HG03280 (cell line): Measurements from ENCODE around the gene USP36.
"Not testable (repeated sequence)": the region's sequence is repeated elsewhere in the genome, so short reads cannot be mapped to it uniquely, and the experiment has no call there.

ENCODE experiments used
- ATAC-seq: cut with Tn5 transposase; IDR thresholded peaks from one replicate; pipeline ENCODE4 v1.9.1; 2021; ENCODE audit warnings: mild to moderate bottlenecking, moderate library complexity; ENCODE audit not compliant: unreplicated experiment

USP36 gene

DNA sequence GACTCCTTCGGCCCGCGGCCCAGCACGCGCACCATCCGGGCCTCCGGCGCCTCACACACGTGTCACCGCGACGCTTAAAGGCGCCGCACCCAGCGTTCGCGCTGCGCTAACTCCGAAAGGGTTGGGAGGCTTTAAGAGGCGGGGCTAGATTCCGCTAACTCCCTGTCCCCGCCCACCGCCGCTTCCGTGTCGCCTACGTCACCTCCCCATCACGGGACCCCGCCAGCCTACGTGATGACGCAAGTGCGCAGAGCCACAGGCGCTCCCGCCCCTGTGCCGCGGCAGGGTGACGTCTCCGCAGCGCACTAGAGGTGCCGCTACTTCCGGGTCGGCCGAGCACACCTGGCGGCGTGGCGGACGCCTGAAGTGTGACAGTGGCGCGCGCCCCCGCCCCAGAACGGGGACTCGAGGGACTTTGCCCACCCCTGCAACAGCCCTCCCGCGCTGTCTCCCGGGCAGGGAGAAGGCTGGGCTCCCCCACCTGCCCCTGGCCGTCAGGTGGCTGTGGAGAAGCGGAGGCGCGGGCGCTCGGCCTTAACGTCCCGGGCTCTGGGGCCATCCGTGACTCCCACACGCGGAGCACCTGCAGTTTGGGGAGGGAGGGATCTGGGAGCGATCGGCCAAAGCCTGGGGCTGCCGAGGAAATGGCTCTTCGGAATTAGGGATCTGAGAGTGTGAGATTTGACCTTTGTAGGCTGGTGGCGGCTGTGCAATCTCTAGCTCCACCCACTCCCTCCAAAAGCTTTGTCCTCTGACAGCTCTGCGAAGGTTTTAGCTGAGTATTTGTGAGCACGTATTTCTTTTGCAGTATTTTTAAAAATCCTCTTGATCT is at the start of gene USP36:
USP36 (minus strand) TSS at position 35 of the 832 bp plus-strand sequence. CDS start 4,451 bp downstream, outside the sequence.
- peak; percentile 87 for ATAC-seq

DNA sequence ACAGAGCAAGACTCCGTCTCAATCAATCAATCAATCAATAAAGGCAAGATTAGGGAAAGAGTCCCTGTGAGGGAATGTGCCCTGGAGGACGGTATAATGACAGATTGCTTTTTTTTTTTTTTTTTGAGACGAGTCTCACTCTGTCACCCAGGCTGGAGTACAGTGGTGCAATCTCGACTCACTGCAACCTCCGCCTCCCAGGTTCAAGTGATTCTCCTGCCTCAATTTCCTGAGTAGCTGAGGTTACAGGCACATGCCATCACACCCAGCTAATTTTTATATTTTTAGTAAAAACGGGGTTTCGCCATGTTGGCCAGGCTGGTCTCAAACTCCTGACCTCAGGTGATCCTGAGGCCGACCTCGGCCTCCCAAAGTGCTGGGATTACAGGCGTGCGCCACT is 49.5 kb upstream of the USP36 start:
- not testable (repeated sequence) for ATAC-seq

DNA sequence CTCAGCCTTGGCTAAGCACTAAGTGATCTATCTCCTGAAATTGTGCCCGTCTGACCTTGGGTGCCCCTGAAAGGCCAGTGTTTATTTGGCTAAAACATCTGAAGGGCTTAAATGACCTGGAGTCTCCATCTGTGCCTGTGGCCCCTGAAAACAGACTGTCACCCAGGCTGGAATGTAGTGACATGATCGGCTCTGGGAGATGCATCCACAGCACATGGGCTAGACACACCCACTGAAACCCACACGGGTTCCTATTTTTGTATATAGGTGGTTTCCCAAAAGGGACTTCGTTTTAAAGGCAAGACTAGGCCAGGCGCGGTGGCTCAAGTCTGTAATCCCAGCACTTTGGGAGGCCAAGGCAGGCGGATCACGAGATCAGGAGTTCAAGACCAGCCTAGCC is 48.9 kb upstream of the USP36 start:
- no peak for ATAC-seq

DNA sequence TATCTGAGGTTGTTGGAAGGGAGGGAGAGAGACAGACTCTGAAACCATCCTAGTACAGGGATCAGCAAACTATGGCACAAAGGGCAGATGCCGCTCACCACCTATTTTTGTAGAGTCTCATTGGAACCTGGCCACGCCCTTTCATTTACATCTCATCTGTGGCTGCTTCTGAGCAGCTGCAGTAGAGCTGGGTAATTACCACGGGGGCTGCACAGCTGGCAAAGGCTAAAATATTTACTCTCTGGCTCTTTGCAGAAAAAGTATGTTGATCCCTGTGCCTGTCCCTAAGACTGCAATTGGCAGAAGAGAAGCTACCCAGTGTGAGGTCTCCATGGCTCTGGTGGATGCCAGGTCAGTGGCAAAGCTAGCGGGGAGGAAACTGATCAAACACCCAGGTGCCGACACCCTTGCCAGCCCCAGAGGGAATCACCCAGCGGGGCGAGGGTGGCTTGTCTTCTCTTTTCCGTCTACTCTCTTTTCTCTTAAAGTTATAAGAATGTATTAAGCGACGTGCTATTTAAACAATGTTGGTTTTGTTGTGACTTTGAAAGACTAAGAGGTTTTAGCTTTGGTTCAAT is 48.4 kb upstream of the USP36 start:
- ATAC-seq = no peak

DNA sequence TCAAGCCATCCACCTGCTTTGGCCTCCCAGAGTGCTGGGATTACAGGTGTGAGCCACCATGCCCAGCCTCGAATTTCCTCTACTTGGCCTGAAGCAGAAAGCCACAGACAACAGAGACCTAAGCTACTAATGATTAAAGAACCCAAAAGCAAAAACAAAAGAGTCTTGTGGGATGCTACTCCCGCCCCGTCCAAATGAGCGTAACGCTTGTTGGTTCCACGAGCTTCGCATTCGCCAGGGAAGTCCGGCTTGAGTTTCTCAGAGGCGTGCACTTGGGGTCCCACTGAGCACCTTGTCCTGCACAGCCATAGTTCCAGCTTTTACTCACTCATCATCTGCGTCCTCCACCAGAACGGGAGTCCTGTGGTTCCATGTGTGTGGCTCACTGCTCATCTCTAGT is 46.3 kb upstream of the USP36 start:
- ATAC-seq = no peak

DNA sequence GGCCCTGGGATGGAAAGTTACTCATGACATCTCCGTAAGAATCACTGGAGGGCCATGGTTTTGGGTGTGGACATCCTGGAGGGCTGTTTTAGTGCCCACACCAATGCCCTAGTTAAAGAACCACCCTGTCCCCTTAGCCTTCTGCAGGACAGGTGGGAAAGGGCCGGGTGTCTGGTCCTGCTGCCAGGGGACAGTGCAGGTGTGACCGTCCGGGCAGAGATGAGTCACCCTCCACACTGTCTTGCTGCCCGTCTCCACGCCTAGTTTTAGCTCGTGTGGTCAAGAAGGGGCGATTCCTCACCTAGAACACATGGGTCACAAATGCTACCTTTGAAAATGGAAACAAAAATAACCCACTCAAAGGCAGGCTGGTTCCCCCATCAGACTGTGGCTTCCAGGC is 45.3 kb upstream of the USP36 start:
- ATAC-seq = no peak

DNA sequence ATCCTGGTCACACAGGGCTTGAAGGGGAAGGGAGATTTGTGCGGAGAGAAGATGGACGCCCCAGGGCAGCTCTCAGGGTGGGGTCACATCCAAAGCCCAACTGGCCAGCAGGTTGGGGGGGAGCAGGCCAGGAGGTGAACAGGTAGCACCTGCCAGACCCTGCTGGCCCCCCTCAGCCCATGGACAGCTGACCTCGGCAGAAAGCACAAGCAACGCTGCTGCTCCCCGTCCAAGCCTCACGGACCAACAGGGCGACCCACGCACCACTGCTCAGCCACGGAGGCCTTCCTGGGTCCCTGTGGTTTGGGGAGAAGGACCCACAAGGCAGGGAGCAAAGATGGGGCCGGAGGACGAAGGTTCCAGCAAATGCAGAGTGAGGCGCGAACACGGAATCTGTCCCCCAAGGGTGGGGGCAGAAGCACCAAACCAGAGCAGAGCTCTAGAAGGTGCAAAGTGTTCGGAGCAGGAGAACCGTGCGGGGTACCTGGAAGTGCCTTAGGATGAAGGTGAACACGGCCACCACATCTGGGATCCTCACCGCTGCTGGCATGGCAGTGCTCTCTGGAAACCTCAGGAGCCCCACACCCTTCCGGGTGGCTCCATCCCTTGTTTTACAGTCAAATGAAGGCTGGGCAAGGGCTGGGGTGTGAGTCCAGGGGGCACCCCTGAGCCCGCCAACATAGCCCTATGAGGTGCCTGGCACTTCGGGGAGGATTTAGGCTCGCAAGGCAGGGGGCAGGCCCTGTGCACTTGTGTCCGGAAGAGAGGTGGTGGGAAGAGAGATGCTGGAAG is 44.5 kb upstream of the USP36 start:
- ATAC-seq = no peak

DNA sequence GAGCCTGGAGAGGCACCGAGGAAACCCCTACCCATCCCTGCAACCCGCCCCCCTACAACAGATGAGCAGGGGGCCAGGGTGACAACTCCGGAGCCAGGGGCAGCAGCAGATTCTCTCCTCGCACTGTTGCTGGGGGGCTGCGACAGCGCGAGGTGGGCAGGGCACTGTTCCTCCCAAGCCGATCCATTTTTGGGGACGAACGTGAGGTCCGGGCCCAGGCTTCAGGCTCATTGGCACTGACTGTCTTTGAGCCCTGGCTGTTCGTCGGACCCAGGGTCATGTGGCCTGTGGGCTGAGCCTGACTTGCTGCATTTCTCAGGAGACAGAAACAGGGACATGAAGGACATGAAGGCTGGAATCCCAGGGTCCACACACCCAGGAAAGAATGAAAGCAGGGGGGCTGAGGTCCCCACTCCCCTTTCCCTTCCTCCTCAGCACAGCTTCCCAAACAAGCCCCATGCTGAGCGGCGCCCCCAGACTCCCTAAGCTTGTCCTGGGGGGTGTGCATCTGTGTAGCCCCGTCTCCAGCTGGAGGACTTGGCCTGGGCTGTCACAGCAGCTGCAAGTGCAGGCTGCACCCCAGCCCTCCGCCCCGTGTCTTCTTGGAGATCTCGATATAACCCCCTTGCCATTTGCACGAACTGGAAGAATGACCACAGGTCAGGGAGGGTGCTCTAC is 43.7 kb upstream of the USP36 start:
- ATAC-seq = no peak

DNA sequence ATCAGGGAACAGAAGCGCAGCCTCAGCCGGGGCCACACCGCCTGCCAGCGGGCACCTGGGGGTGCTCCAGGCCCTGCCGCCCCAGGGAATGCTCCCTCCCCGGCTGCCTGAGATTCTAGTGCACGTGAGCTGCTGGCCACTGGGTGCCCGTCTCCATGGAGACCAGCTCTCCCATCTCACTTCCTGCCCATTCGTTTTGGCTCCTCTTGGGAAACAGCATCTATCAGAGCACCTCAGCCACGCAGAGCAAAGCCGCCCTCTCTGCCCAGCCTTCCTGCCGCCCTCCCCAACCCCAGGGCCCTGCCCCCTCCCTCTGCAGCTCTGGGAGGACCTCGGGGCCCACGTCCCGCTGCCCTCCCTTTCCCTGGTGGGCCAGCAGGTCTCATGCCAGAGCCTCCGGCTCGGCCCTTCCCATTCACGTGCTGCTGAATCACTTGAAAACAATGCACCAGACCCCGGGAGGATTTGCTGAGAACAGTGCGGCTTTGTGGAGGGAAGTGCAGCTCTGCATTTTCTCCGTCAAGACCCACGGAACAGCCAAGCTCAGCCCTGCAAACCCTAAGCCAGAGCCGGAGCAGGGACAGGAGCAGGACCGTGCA is 43.0 kb upstream of the USP36 start:
- no peak for ATAC-seq

DNA sequence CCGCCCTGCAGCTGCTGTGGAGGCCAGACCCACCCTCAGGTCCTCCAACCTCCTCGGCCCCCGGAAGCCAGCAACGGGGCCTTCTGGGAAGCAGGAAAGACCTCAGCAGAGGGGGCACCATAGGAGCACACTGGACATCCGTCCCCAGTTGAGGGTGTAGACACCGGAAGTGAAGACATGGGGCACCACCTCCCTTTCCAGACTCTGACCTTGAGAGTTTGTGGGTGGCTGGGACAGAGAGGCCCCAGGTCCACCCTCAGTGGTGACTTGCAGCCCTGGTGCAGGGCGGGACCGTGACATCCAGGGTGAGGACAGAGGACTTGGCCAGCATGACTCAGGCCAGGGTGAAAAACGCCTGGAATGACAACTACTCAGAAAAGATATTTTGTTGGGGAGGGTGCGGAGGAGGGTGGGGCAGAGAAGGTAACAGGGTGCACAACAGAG is 42.5 kb upstream of the USP36 start:
- no peak for ATAC-seq

DNA sequence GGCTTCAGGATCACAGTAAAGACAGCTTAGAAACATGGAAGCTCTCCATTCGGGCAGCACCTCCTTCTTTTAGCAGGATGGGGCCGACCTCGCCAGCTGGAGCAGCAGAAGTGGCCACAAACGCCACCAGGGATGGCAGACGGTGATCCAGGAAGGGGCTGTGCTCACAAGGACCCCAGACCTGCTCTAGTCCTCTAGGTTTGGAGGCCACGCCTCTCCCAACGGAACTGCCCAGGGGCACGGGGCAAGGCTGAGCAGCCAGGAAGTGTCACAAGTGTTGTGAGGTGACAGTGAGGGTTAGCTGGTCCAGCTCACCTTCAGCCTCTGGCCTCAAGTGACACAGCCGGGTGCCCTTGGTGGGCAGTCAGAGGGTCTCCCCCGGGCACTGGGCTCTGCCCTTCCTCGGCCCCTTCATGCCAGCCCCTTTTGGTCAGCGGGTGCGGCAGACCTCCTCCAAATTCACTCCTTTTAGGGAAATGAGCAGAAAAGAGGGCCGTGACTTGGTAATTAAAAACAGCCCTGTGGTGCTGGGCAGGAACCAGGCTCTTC is 42.0 kb upstream of the USP36 start:
- ATAC-seq = no peak

DNA sequence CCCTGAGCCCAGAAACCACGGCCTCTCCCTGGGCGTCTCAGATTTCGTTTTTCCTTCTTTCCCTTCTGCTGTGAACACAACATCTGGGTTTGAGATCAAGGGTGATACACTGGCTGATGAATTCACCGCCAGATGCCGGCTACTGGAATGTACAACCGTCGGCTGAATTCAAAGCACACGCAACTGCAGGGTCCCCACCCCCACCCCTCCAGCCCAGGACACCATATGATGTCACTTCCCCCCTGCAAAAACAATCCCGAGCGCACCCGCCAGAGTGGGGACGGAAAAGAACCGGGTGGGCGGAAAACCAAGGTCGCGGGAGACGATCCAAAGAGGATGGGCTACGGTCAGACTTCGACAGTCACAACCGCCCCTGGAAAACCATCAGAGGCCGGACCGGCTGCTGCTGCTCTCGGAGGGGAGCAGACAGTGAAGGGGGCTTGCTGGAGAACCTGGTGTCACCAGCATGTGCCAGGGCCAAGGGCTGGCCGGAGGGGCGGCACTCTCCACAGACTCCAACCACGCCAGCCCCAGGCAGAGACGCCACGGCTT is 39.1 kb upstream of the USP36 start:
- ATAC-seq = no peak

DNA sequence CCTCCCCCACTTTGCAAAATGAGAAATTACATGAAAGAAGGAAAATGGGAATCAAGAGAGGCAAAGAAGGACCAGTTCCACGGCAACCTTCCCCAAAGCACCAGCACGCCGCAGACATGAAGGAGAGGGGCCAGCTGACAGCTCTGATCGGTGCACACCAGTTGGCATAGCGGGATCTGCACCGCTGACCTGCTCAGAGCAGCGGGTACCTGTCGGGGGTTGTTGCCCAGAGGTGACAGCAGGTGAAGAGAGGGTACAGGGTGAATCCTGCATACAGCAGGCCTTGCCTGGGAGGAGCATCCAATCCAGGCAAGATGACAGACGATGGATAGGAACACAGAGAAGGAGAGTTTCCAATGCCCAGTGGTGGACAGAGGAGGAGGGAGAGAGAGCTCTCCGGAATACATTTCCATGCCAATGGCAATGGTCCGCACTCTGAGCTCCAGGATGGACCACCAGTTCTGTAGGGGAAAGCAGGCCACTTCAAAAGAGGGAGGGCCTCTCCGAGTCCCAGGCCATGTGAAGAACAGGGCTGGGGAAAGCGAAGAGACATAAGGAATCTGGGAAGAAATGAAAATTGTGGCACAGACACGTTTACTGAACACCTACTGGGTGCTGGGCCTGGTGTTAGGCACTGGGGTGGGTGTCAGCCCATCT is 38.4 kb upstream of the USP36 start:
- no peak for ATAC-seq

DNA sequence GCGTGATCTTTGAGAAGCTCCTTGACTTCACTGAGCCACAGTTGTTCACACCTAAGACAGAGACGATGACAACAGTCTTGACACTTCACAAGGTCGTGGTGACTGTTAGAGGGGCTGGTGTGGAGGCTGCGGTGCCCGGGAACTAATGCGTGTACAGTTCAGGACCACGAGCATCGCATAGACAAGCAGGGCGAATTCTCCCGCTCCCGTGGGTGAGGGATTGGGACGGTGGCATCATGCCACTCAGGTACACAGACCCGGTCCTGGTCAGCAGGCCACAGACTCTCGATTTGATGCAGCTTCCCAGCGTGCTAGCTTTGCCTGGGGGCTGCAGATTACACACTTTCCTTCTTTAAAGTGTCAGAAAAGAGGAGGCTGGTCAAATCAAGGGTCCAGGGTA is 37.6 kb upstream of the USP36 start:
- no peak for ATAC-seq

DNA sequence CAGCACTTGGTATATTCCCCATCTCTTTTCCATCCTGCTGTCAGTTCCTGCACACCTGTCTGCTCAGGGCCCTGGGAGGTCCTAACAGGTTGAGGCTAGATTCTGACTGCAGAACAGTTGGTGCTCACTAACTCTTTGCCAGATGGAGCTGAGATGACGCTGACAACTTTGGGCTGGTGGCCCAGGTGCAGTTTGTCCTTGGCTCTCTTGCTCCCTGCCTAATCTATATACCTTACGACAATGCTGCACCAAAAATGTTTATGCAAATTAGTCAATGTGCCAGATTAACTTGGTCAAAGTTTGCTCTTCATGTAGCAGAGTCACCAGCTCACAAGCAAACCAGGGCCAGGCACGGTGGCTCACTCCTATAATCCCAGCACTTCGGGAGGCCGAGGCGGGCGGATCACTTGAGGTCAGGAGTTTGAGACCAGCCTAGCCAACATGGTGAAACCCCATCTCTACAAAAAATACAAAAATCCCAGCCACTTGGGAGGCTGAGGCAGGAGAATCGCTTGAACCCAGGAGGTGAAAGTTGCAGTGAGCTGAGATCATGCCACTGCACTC is 36.4 kb upstream of the USP36 start:
- ATAC-seq = not testable (repeated sequence)

DNA sequence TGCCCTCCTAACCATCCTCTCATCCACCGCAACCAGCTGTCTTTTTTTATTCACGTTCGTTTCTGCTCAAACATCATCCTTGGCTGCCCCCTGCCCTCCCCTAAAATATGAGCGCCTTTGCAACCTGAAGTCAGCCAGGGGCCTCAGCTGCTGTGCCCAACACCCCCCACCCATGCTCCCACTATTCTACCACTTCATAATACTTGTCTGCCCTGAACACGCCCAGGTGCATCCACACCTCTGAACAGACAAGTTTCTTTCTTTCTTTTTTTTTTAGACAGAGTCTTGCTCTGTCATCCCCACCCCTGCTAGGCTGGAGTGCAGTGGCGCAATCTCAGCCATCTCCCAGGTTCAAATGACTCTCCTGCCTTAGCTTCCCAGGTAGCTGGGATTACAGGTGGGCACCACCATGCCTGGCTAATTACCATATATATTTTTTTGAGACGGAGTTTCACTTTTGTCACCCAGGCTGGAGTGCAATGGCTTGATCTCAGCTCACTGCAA is 35.5 kb upstream of the USP36 start:
- ATAC-seq = no peak

DNA sequence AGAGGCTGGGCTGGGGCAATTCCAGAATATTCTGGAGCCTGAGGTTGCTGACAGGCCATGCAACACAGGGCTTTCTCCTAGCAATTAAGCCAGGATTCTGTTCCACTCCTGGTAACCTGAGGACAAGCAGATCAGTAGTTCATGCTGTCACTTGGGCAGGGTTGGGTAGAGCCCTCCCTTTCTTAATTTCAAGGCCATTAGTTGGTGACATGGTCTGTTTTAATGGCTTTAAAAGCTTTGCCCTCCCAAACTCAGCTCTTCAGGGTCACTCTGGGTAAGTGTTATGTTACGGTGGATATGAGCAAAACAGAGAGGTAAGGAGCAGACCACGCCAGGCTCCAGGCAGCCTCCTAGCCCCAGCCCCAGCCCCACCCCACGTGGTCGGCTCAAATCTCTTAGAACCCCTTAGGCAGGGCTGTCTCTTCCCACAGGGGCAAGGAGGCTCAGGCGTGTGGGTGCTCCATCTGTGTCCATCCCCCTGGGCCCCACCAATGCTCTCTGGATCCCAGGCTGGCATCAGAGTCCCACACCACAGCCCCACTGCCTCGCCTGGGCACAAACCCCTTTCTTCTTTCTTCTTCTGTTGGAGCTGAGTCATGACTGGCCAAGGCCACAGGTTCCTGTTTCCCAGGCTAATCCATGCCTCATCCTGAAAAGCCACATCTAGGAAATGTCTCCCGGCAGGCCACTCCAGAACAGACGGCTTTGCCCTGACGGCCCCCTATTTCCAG is 34.9 kb upstream of the USP36 start:
- no peak for ATAC-seq

DNA sequence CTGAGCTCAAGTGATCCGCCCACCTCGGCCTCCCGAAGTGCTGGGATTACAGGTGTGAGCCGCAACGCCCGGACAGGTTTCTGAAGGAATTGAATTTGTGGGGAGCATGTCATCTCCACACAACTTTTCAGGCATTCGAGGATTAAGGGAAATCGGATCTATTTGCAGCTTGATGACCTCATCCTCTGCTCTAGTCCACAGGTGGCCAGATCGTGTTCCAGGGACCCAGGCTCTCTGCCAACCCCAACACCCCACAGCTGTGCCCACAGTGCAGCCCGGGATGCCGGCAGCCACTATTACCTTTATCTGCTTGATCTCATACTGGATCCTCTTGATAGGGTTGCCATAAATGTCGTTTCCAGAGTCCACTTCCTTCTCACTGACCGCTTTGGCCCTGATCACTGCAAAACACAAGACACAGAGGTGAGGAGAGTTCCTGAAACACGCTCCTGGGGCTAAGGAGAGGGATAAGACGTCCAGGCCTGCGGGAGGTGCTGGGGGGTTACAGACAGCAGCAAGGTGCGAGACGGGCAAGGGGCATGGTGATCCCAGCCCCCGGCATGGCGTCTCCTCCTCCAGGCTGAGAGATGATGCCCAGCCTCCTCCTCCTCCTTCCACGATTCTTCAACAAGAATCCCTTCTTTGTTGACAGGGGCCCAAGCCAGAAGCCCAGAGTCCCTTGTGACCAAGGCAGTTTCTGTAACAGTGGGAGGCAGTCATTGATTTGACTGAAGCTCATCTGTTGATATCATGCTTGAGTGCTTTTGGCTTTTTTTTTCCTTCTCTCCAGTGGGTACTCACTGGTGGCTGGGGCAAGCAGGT is 33.1 kb upstream of the USP36 start:
- ATAC-seq = no peak
